CD14-positive monocyte (primary cell): ENCODE measurements around the gene ZNF473. TPM values are rescaled to one million over a fixed set of nuclear protein-coding genes. Genes with fewer than 3 reads are reported as not detected.
A peak's percentile ranks its signal among the peaks of the same experiment; 100 is the strongest.

Experiments used
- DNase-seq, 3 donors: peaks; one replicate each; pipeline ENCODE4 v3.0.0-alpha.2; 2011 to 2022
- H2AFZ ChIP-seq: 2 replicates; pipeline ENCODE4 v1.6.0; 2012; ENCODE audit warnings: mild to moderate bottlenecking, low read depth, low read length, inconsistent platforms; ENCODE audit not compliant: insufficient read depth, poor library complexity, severe bottlenecking
- H3K27ac ChIP-seq, 2 donors: 1 replicate in 1 of 2; 2 replicates in 1 of 2; pipeline ENCODE4 v1.5.1; 2012 to 2013; ENCODE audit warnings: low read length in 2 of 2, control low read depth in 1 of 2, inconsistent platforms in 1 of 2, low read depth in 1 of 2, mild to moderate bottlenecking in 1 of 2
- H3K27me3 ChIP-seq, 2 donors: one replicate each; pipeline versions ENCODE4 v1.6.0 to v1.6.1; 2011 to 2013; ENCODE audit warnings: low read length in 2 of 2; ENCODE audit not compliant: control insufficient read depth in 2 of 2, insufficient read depth in 2 of 2
- H3K36me3 ChIP-seq, 2 donors: replicated peaks in 1 of 2; 1 replicate in 1 of 2; 2 replicates in 1 of 2; pipeline versions ENCODE4 v1.5.1 to v1.6.1; 2012 to 2013; ENCODE audit warnings: low read length in 2 of 2, control low read depth in 1 of 2, inconsistent platforms in 1 of 2, mild to moderate bottlenecking in 1 of 2; ENCODE audit not compliant: insufficient read depth in 2 of 2, control insufficient read depth in 1 of 2
- H3K4me1 ChIP-seq, 2 donors: 1 replicate in 1 of 2; 2 replicates in 1 of 2; pipeline versions ENCODE4 v1.5.1 to v1.6.1; 2012 to 2013; ENCODE audit warnings: low read length in 2 of 2, control low read depth in 1 of 2, inconsistent platforms in 1 of 2, mild to moderate bottlenecking in 1 of 2, moderate library complexity in 1 of 2; ENCODE audit not compliant: insufficient read depth in 2 of 2, control insufficient read depth in 1 of 2
- H3K4me2 ChIP-seq: replicated peaks from 2 replicates; pipeline ENCODE3; 2012; ENCODE audit warnings: low read length, moderate library complexity, mild to moderate bottlenecking; ENCODE audit not compliant: poor library complexity, severe bottlenecking; ENCODE audit errors: extremely low read depth
- H3K4me3 ChIP-seq, 3 experiments: fragments of 200-600 bp in 1 of 3; sonication (generic) in 1 of 3; replicated peaks in 1 of 3; 1 replicate in 2 of 3; 2 replicates in 1 of 3; pipeline ENCODE4 v1.5.1; 2011 to 2013; ENCODE audit warnings: low read length in 3 of 3, mild to moderate bottlenecking in 3 of 3, control low read depth in 2 of 3, low read depth in 2 of 3, inconsistent platforms in 1 of 3, moderate library complexity in 1 of 3
- H3K79me2 ChIP-seq: 2 replicates; pipeline ENCODE4 v1.6.0; 2012; ENCODE audit warnings: mild to moderate bottlenecking, control low read depth, inconsistent platforms, low read length, moderate library complexity; ENCODE audit not compliant: insufficient read depth
- H3K9ac ChIP-seq: 2 replicates; pipeline ENCODE4 v1.6.0; 2017; ENCODE audit warnings: low read length, mild to moderate bottlenecking; ENCODE audit not compliant: insufficient read depth, poor library complexity, severe bottlenecking
- H3K9me3 ChIP-seq, 2 donors: replicated peaks in 1 of 2; 1 replicate in 1 of 2; 2 replicates in 1 of 2; pipeline versions ENCODE4 v1.5.1 to v1.6.1; 2012 to 2013; ENCODE audit warnings: low read length in 2 of 2, control low read depth in 1 of 2; ENCODE audit not compliant: control insufficient read depth in 1 of 2, insufficient read depth in 1 of 2
- H4K20me1 ChIP-seq: 2 replicates; pipeline ENCODE4 v1.6.0; 2012; ENCODE audit warnings: mild to moderate bottlenecking, low read length, control low read depth, moderate library complexity; ENCODE audit not compliant: insufficient read depth
- H3K27ac Mint-ChIP-seq, 7 donors: one replicate each; pipeline ENCODE4 v1.8.0; 2020; ENCODE audit warnings: mild to moderate bottlenecking in 7 of 7, mixed read lengths in 7 of 7, moderate library complexity in 6 of 7, inconsistent platforms in 2 of 7
- H3K27me3 Mint-ChIP-seq, 3 donors: one replicate each; pipeline ENCODE4 v1.8.0; 2021 to 2022; ENCODE audit warnings: low read depth in 3 of 3, mild to moderate bottlenecking in 3 of 3, mixed read lengths in 3 of 3, moderate library complexity in 3 of 3, inconsistent platforms in 1 of 3
- H3K36me3 Mint-ChIP-seq, 2 donors: one replicate each; pipeline ENCODE4 v1.8.0; 2020; ENCODE audit warnings: mixed read lengths in 2 of 2, inconsistent platforms in 1 of 2, mild to moderate bottlenecking in 1 of 2
- H3K4me1 Mint-ChIP-seq: one replicate; pipeline ENCODE4 v1.8.0; 2020; ENCODE audit warnings: mild to moderate bottlenecking, mixed read lengths
- H3K4me3 Mint-ChIP-seq, 2 donors: one replicate each; pipeline ENCODE4 v1.8.0; 2020; ENCODE audit warnings: mild to moderate bottlenecking in 2 of 2, mixed read lengths in 2 of 2, moderate library complexity in 1 of 2
- H3K9me3 Mint-ChIP-seq, 7 donors: one replicate each; pipeline ENCODE4 v1.8.0; 2020 to 2022; ENCODE audit warnings: mixed read lengths in 7 of 7, mild to moderate bottlenecking in 6 of 7, moderate library complexity in 6 of 7, inconsistent platforms in 2 of 7
- WGBS: methylation state at CpG from one replicate; pipeline ENCODE4 v1.1.5; 2013; ENCODE audit warnings: missing lambda C conversion rate; ENCODE audit not compliant: insufficient coverage; 5-methylcytosine and 5-hydroxymethylcytosine counted together
- intact Hi-C, 2 donors: fragments of 100-400 bp; cut with micrococcal nuclease; formaldehyde crosslinking; loops; one replicate each; pipeline versions ENCODE4 v1.15.0 to v1.15.1; 2023
- polyA plus RNA-seq, 3 donors: library from polyadenylated mRNA; depleted of rRNA in 1 of 3; unstranded in 2 of 3; stranded (reverse) in 1 of 3; fragments of 300-500 nt in 2 of 3; fragments of >200 nt in 1 of 3; fragmentation: Illumina TruSeq in 2 of 3; gene quantifications; 1 replicate in 2 of 3; 2 replicates in 1 of 3; pipeline ENCODE4 v1.2.3, GENCODE V29; 2012 to 2021
- TF ChIP-seq, protein P1 (sequence below): fragments of 200-600 bp; IDR thresholded peaks from one replicate; pipeline ENCODE4 v1.8.0; 2022; ENCODE audit warnings: antibody characterized with exemption, mild to moderate bottlenecking

The ZNF473 gene
- polyA plus RNA-seq, 3 donors = 0.73 to 2.3 (median 1.6) TPM

DNA sequence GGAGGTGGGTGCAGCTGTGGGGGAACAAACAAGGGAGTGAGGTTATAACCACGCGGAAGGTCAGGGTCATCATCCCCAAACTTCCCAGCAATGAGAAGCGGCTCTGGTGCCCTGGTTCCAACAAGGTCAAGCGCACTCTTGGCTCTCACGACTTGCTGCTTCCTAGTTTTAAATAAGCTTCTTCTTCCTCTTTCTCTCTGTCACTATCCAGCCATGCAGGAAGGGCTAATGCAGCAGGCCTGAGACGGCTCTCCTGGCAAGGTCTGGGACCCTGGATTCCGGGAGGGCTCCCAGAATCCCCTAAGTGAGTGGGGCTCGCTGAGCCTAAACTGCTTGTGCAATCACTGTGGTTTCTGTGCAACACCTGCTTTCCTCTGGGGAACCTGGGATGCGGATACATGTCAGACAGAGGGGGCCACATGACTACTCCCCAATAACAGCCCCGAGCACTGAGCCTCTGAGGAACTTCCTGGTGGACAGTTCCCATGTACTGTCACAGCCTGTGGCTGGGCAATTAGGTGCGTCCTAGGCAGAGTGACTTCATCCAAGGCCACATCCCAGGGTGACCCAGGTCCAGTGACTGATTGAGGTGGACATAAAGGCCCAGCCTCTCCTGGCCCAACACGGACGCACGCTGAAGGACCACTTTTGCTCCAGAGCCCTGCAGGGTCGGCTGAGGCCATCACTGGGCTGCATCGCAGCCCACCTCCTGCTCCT lies 24.8 kb upstream of the ZNF473 start:
- 63% methylated on average over 13 of the region's 16 CpGs for WGBS
- no peaks in the 10 kb centered on the region for H3K79me2 ChIP-seq
- H4K20me1 ChIP-seq = peaks cover 74% of the 10 kb centered on the region
- Mint-ChIP-seq H3K27ac (peak overlapping the region; percentile 18 to 85 (median 46)), H3K36me3 (peaks cover 77 to 93% of the 10 kb centered on the region in 2 donors), H3K4me1 (peaks cover 27% of the 10 kb centered on the region), H3K9me3 (peaks cover 0 to 1% (median 0%) of the 10 kb centered on the region in 7 donors), H3K27me3 (peaks cover 0 to 3% (median 2%) of the 10 kb centered on the region in 3 donors), H3K4me3 (no peak overlapping the region)
- TF ChIP-seq, protein P1, sequence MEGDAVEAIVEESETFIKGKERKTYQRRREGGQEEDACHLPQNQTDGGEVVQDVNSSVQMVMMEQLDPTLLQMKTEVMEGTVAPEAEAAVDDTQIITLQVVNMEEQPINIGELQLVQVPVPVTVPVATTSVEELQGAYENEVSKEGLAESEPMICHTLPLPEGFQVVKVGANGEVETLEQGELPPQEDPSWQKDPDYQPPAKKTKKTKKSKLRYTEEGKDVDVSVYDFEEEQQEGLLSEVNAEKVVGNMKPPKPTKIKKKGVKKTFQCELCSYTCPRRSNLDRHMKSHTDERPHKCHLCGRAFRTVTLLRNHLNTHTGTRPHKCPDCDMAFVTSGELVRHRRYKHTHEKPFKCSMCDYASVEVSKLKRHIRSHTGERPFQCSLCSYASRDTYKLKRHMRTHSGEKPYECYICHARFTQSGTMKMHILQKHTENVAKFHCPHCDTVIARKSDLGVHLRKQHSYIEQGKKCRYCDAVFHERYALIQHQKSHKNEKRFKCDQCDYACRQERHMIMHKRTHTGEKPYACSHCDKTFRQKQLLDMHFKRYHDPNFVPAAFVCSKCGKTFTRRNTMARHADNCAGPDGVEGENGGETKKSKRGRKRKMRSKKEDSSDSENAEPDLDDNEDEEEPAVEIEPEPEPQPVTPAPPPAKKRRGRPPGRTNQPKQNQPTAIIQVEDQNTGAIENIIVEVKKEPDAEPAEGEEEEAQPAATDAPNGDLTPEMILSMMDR = no peak
- DNase-seq = no peak
- intact Hi-C loops = no loop called here
- peaks cover 21 to 38% of the 10 kb centered on the region in 2 donors for H3K4me1 ChIP-seq
- H3K4me2 ChIP-seq = no peak overlapping the region
- H3K9ac ChIP-seq = no peak overlapping the region
- H3K27ac ChIP-seq = peak overlapping the region; percentile 6 to 64
- H3K27me3 ChIP-seq = no peaks in the 10 kb centered on the region
- no peak overlapping the region for H3K4me3 ChIP-seq
- no peaks in the 10 kb centered on the region for H3K9me3 ChIP-seq
- no peak overlapping the region for H2AFZ ChIP-seq
- peaks cover 69 to 99% of the 10 kb centered on the region in 2 donors for H3K36me3 ChIP-seq

DNA sequence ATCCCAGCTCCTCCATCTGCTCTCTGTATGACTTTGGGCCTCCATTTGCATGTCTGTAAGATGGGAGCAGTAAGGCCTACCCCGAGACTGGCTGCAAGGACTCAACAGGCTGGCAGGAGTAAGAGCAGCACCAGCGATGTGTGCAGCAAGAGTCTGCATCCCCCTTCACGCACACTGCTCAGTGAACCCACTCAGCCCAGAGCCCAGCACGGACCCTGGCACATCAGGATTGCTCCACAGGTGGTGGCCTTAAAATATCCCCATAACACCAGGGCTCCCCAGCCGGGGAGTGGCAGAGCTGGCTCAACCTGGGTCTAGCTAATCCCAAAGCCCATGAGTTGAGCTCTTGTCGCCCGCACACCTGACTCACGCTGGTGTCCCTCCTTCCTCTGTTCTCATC lies 24.0 kb upstream of the ZNF473 start:
- Histone ChIP-seq H3K4me2 (no peak overlapping the region), H3K36me3 (peaks cover 66 to 97% of the 10 kb centered on the region in 2 donors), H4K20me1 (peaks cover 77% of the 10 kb centered on the region), H3K4me1 (peaks cover 21 to 38% of the 10 kb centered on the region in 2 donors), H2AFZ (no peak overlapping the region), H3K27ac (peak overlapping the region in 1 of 2 donors; percentile 64), H3K79me2 (no peaks in the 10 kb centered on the region), H3K27me3 (no peaks in the 10 kb centered on the region), H3K4me3 (no peak overlapping the region), H3K9me3 (no peaks in the 10 kb centered on the region), H3K9ac (no peak overlapping the region)
- Mint-ChIP-seq H3K4me1 (peaks cover 27% of the 10 kb centered on the region), H3K4me3 (no peak overlapping the region), H3K36me3 (peaks cover 78 to 95% of the 10 kb centered on the region in 2 donors), H3K27ac (peak overlapping the region in 2 of 7 donors; percentile 18 to 50), H3K9me3 (peaks cover 0 to 1% (median 0%) of the 10 kb centered on the region in 7 donors), H3K27me3 (peaks cover 0 to 3% (median 0%) of the 10 kb centered on the region in 3 donors)
- DNase-seq = no peak
- intact Hi-C loops = no loop called here
- 96% methylated on average over 7 of the region's 8 CpGs for WGBS
- TF ChIP-seq, protein P1 = no peak
